Measurements from ENCODE around the gene RFX3.

GRCh38 chr9:3446313-3446712 lies 79.5 kb downstream of the RFX3 start:
- TF ChIP-seq EZH2 (IDR thresholded peaks at IDR 0.05; ENCODE audit: low read length, unreplicated experiment) (no peak), CTCF (conservative IDR thresholded peaks at IDR 0.05; ENCODE audit: low read depth, low read length) (no peak)
